ENCODE data around the gene ORC2.

Gene ORC2

DNA sequence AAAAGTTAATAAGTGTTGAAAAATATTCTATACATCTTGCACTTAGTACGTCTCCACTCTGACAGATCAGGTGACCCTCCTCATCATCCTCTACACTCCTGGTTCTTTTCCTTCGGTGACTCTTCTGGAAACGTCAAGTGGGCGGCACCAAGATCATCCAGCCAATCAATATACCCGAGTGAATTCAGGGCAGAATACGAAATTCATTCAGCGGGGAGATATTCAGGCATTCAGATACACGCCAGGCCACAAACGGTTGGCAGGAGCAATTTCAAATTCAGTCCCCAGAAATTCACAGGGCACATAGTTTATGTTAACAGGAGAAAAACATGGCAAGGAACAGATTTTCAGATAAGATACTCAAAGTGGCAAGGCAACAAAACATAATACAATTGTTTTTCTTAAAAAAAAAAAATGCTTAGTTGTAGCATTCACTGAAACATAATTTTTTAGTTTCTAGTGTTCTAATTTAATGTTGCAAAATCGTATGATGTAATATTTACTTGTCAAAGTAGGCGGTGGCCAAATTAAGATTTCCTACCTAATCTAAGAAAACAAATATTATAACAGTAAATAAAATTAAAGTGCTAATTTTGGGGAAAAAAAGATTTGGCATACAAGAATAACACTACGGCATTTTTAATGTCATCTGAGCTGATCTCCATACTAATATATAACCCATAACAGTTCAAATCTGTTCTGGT lies 103.2 kb downstream of the ORC2 start:
- DNase-seq (ENCODE audit: low spot score) = peak; percentile 36

Measured in hepatic stellate cell (primary cell).